MCF 10A (cell line): ENCODE results near the gene CENPT. TPM values are rescaled to one million over a fixed set of nuclear protein-coding genes. Genes with fewer than 3 reads are reported as not detected.

Source experiments
- Bru-seq: library from RNA; stranded (reverse); fragments of 400-500 nt; gene quantifications from one replicate; lab custom pipeline; 2021; lab: Mats Ljungman, UMichigan
- BruChase-seq, 2 experiments: library from RNA; stranded (reverse); fragments of 400-500 nt; gene quantifications; one replicate each; lab custom pipeline; 2021; lab: Mats Ljungman, UMichigan
- BruUV-seq: library from RNA; stranded (reverse); fragments of 400-500 nt; replicated peaks from 2 replicates; lab custom pipeline; 2021; lab: Mats Ljungman, UMichigan
- CTCF ChIA-PET: fragments of 300-600 bp; sonication (Branson Sonifier 250); formaldehyde crosslinking; extraction: SDS; loops from one replicate; lab custom pipeline; 2021; ENCODE audit warnings: antibody characterized with exemption, inconsistent platforms; lab: Yijun Ruan, JAX
- POLR2A ChIA-PET: fragments of 300-600, 350-650 bp; sonication (Branson Sonifier 250); formaldehyde crosslinking; extraction: SDS; loops from one replicate; lab custom pipeline; 2020; ENCODE audit warnings: antibody characterized with exemption, inconsistent platforms; lab: Yijun Ruan, JAX
- DNase-seq: peaks from one replicate; pipeline ENCODE4 v3.0.0-alpha.2; 2018; ENCODE audit not compliant: unreplicated experiment
- H3K27ac Mint-ChIP-seq: one replicate; pipeline ENCODE4 v1.8.0; 2022; ENCODE audit warnings: mild to moderate bottlenecking, low read depth, mixed read lengths; ENCODE audit not compliant: unreplicated experiment
- H3K27me3 Mint-ChIP-seq: one replicate; pipeline ENCODE4 v1.8.0; 2022; ENCODE audit warnings: mixed read lengths; ENCODE audit not compliant: insufficient read depth, unreplicated experiment
- H3K36me3 Mint-ChIP-seq: one replicate; pipeline ENCODE4 v1.8.0; 2022; ENCODE audit warnings: mild to moderate bottlenecking, moderate library complexity, mixed read lengths; ENCODE audit not compliant: insufficient read depth, unreplicated experiment
- H3K4me1 Mint-ChIP-seq: one replicate; pipeline ENCODE4 v1.8.0; 2022; ENCODE audit warnings: mixed read lengths; ENCODE audit not compliant: insufficient read depth, unreplicated experiment
- H3K4me3 Mint-ChIP-seq: one replicate; pipeline ENCODE4 v1.8.0; 2022; ENCODE audit warnings: mild to moderate bottlenecking, moderate library complexity, mixed read lengths; ENCODE audit not compliant: unreplicated experiment
- H3K9me3 Mint-ChIP-seq: one replicate; pipeline ENCODE4 v1.8.0; 2022; ENCODE audit warnings: mixed read lengths; ENCODE audit not compliant: unreplicated experiment
- intact Hi-C: fragments of 100-400 bp; cut with micrococcal nuclease; formaldehyde crosslinking; loops from 2 replicates; pipeline ENCODE4 v1.14.1; 2022
- long read RNA-seq: library from polyadenylated mRNA; stranded (forward); transcript quantifications from one replicate; pipeline ENCODE4 v2.0.0, GENCODE V29; 2022
- total RNA-seq: library from RNA; stranded (reverse); gene quantifications from 2 replicates; pipeline ENCODE4 v1.2.3, GENCODE V29; 2022
- TF ChIP-seq, protein P1 (sequence below): fragments of 200-600 bp; IDR thresholded peaks from one replicate; pipeline ENCODE4 v1.8.0; 2022; ENCODE audit warnings: antibody characterized with exemption, mild to moderate bottlenecking; ENCODE audit not compliant: unreplicated experiment

Gene CENPT, protein sequence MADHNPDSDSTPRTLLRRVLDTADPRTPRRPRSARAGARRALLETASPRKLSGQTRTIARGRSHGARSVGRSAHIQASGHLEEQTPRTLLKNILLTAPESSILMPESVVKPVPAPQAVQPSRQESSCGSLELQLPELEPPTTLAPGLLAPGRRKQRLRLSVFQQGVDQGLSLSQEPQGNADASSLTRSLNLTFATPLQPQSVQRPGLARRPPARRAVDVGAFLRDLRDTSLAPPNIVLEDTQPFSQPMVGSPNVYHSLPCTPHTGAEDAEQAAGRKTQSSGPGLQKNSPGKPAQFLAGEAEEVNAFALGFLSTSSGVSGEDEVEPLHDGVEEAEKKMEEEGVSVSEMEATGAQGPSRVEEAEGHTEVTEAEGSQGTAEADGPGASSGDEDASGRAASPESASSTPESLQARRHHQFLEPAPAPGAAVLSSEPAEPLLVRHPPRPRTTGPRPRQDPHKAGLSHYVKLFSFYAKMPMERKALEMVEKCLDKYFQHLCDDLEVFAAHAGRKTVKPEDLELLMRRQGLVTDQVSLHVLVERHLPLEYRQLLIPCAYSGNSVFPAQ
- 30.9 and 35.5 TPM in 2 replicates for total RNA-seq
- Bru-seq, nascent RNA: percentile 55 among the genes with signal in this experiment
- percentile 75 among the genes with signal in this experiment for BruChase-seq, experiment 1, labeled RNA remaining after a 6-hour chase
- percentile 60 among the genes with signal in this experiment for BruChase-seq, experiment 2, labeled RNA remaining after a 2-hour chase
- long read RNA-seq, transcript CENPT-218 (12 exons, 2,133 nt): major isoform, 16 of 89 reads
- long read RNA-seq, partial matches to known transcripts: 32 of 89 reads
- long read RNA-seq, other reads (novel, unspliced or antisense): 39 of 89 reads

DNA sequence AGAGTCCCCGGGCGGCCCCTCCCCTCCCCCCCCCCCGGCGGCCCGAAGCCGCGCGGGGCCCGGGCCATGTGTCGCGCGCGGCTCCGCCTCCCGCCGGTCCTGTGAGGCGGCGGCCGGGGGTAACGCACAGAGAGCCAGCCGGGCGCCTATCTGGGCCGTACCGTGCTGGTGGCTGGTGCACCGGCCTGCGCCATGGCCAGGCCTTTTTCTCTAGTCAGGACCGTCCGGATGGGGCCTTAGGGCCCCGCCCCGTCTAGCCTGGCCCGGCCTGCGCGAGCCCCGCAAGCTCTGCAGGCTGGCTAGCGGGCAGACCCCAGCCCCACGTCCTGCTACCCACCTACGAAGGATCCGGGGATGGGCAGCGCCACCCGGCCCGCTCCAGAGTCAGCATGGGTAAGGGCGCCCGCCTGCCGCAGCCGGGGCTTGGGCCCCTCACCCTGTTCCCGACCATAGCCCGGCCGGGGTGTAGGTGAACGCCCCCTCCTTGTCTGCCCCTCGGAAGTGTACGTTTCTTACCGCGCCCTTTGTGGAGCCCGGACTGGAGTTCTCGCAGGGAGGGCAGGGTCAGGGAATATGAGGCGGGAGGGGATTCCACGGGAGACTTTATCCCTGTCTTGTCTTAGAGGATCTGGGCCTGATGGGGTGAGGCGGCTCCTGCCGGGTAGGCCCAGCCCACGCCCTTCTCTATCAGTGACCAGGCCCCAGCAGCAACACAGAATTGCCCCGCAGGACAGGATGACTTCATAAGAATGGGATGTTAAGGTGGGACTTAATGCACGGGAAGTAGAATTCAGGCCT lies at the start of gene CENPT:
TSS of gene CENPT (minus strand) at position 630 of the 798 bp plus-strand sequence. CDS start 13,834 bp downstream, outside the sequence.
- intact Hi-C loops: loop anchor here (1.0 to 10.0 kb wide), 3 partner anchors 10 to 322 kb away; partner anchors contain the start of gene RIPOR1
- TF ChIP-seq, protein P1, sequence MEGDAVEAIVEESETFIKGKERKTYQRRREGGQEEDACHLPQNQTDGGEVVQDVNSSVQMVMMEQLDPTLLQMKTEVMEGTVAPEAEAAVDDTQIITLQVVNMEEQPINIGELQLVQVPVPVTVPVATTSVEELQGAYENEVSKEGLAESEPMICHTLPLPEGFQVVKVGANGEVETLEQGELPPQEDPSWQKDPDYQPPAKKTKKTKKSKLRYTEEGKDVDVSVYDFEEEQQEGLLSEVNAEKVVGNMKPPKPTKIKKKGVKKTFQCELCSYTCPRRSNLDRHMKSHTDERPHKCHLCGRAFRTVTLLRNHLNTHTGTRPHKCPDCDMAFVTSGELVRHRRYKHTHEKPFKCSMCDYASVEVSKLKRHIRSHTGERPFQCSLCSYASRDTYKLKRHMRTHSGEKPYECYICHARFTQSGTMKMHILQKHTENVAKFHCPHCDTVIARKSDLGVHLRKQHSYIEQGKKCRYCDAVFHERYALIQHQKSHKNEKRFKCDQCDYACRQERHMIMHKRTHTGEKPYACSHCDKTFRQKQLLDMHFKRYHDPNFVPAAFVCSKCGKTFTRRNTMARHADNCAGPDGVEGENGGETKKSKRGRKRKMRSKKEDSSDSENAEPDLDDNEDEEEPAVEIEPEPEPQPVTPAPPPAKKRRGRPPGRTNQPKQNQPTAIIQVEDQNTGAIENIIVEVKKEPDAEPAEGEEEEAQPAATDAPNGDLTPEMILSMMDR: no peak
- peak; percentile 48 for DNase-seq
- no peaks in the 10 kb centered on the region for H3K27me3 Mint-ChIP-seq
- peak within 1 kb of the TSS; percentile 75 for H3K27ac Mint-ChIP-seq
- H3K36me3 Mint-ChIP-seq: peaks cover 30% of the 10 kb centered on the region
- no TSS peak for BruUV-seq
- H3K4me1 Mint-ChIP-seq: peaks cover 16% of the 10 kb centered on the region
- no peaks in the 10 kb centered on the region for H3K9me3 Mint-ChIP-seq
- CTCF ChIA-PET: interaction anchor here (2.5 to 3.0 kb wide), 2 partner anchors 10 to 14 kb away, joined by 11 to 20 read pairs; no protein-coding TSS in a partner anchor
- POLR2A ChIA-PET: interaction anchor here (1.0 to 8.4 kb wide), 10 partner anchors 14 to 1556 kb away, joined by 3 to 141 read pairs (median 7); partner anchors contain the start of genes ACD, DDX28, DUS2 and EDC4
- peak within 1 kb of the TSS; percentile 87 for H3K4me3 Mint-ChIP-seq

DNA sequence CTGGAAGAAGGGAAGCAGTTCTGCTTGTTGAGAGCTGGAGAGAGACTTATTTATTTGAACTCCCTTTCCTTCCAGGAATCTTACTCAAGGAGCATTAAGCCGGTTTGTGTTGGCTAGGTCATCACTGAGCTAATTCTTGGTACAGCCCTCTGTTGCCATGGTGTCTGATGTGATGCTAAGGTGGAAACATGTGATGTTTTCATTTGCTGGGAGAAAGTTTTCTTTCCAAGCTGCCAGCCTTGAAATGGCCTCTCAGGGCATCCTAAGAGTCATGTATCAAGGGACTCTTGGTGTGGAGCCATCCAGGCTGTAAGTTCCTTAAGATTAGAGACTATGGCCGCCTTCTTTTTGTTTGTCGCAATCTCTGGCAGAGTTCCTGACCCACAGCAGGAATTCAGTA lies 49.7 kb upstream of the CENPT start:
- POLR2A ChIA-PET: interaction anchor here (0.6 to 3.9 kb wide), 9 partner anchors 9 to 302 kb away, joined by 3 to 12 read pairs (median 3); partner anchors contain the start of genes NRN1L and RANBP10
- no TSS peak for BruUV-seq
- Mint-ChIP-seq H3K27ac (no peak overlapping the region), H3K36me3 (peaks cover 27% of the 10 kb centered on the region), H3K27me3 (no peaks in the 10 kb centered on the region), H3K9me3 (no peaks in the 10 kb centered on the region), H3K4me1 (peaks cover 13% of the 10 kb centered on the region), H3K4me3 (no peak overlapping the region)
- TF ChIP-seq, protein P1: no peak
- intact Hi-C loops: no loop called here
- CTCF ChIA-PET: interaction anchor here (0.6 to 3.2 kb wide), 11 partner anchors 9 to 87 kb away, joined by 3 to 16 read pairs (median 4); partner anchors contain the start of genes NRN1L and SLC12A4
- no peak for DNase-seq

DNA sequence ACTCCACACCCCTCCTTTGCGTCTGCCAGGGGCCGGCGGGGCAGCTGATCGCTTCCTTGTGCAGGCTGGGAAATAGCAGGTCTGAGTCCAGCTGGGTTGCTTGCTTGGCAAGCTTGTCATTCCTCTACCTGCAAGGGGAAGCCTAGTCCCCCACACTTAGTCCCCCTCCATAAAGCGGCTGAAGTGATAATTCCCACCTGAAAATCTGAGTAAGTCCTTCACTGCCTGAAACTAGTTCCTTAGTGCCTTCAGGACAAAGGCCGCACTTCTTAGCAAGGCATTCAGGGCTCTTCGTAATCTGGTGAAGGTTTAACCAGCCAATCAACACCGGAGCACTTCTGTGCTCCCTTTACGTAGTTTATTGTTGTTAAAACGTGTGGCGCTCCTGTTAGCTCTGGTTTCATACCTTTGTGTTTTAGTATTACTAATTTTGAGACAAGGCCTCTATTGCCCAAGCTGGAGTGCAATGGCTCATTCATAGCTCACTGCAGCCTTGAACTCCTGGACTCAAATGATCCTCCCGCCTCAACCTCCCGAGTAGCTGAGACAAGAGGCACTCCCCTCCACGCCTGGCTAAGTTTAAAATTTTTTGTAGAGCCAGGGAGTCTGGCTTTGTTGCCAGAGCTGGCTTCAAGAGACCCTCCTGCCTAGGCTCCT lies 46.4 kb upstream of the CENPT start:
- peaks cover 15% of the 10 kb centered on the region for H3K36me3 Mint-ChIP-seq
- ChIA-PET POLR2A (interaction anchor here (0.7 to 3.4 kb wide), 18 partner anchors 10 to 176 kb away, joined by 3 to 34 read pairs (median 4); partner anchors contain the start of genes NRN1L and NUTF2), CTCF (interaction anchor here (0.7 to 2.2 kb wide), 5 partner anchors 10 to 373 kb away, joined by 3 to 11 read pairs (median 4); partner anchors contain the start of genes CTRL and NRN1L)
- H3K4me1 Mint-ChIP-seq: peaks cover 13% of the 10 kb centered on the region
- intact Hi-C loops: no loop called here
- peak overlapping the region; percentile 92 for H3K4me3 Mint-ChIP-seq
- DNase-seq: peak; percentile 14
- TSS peak; percentile 33 for BruUV-seq
- no peaks in the 10 kb centered on the region for H3K9me3 Mint-ChIP-seq
- H3K27me3 Mint-ChIP-seq: no peaks in the 10 kb centered on the region
- H3K27ac Mint-ChIP-seq: peak overlapping the region; percentile 92
- TF ChIP-seq, protein P1: no peak
